ENCODE data around the gene PRC1.

DNA sequence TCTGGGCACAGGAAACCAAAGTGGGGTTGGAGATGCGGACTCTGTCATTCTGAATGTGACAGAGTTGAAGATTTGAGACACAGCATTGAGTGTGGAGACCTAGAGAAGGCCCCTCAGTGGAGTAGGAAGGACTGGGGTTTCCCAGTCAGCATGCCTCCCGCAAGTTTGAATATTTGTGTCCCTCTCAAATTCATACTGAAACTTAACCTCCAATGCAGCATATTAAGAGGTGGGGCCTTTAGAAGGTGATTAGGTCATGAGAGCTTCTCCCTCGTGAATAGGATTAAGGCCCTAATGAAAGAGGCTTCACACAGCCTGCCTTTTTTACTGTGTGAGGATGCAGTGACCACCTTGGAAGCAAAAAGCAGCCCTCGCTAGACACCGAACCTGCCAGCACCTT lies 70.0 kb downstream of the PRC1 start:
- TF ChIP-seq, protein P1, sequence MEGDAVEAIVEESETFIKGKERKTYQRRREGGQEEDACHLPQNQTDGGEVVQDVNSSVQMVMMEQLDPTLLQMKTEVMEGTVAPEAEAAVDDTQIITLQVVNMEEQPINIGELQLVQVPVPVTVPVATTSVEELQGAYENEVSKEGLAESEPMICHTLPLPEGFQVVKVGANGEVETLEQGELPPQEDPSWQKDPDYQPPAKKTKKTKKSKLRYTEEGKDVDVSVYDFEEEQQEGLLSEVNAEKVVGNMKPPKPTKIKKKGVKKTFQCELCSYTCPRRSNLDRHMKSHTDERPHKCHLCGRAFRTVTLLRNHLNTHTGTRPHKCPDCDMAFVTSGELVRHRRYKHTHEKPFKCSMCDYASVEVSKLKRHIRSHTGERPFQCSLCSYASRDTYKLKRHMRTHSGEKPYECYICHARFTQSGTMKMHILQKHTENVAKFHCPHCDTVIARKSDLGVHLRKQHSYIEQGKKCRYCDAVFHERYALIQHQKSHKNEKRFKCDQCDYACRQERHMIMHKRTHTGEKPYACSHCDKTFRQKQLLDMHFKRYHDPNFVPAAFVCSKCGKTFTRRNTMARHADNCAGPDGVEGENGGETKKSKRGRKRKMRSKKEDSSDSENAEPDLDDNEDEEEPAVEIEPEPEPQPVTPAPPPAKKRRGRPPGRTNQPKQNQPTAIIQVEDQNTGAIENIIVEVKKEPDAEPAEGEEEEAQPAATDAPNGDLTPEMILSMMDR (IDR thresholded peaks at IDR 0.05; ENCODE audit: low read length) = no peak
- TF ChIP-seq EZH2 (IDR thresholded peaks at IDR 0.05; ENCODE audit: borderline replicate concordance, low read length) = no peak
